ENCODE measurements around the gene PLA2G4D.

PLA2G4D gene

DNA sequence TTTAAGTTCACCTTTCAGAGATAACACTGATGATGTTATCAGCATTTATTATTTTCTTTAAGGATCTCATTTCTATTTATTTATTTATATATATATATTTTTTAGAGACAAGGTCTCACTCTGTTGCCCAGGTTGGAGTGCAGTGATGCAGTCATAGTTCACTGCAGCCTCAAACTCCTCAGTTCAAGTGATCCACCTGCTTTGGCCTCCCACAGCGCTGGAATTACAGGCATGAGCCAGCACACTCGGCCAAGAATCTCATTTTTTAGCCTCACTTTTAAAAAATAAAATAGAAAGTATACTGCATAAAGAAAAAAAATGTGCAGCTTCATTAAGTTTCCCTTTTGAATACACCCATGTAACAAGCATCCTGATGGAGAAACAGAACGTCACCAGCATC lies 35.6 kb downstream of the PLA2G4D start:
- no peak for DNase-seq (ENCODE audit: extremely low read depth in 1 of 2, low read depth in 1 of 2)

DNA sequence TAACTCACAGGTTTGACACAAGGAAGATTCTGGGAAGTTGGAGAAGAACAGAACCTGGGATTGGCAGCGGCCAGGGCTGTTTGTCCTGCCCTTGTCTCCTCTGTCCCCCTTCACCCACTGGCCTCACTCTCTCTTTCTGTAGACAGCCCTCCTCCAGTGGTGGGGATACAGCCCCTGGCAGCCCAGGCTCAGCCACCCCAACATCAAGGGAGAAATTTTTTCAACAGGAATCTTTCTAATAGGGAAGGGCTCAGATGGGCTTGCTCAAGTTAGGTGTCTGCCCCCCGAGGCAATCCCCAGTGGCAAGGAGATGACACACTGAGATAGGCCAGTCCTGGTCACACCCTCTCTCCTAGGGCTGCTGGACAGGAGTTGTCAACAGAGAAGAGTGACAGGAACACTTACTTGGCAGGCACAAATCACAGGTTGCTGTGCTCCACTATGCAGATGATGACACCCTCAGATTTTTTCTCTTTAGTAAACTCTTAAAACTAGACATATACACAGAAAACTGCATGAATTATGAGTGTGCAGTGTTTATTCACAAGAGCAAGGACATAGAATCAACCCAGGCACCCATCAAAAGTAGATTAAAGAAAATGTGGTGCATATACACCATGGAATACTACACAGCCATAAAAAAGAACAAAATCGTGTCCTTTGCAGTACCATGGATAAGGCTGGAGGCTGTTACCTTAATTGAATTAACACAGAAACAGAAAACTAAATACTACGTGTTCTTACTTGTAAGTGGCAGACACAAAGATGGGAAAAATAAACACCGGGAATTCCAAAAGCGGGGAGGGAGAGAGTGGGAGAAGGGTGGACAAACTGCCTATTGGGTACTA lies 36.3 kb downstream of the PLA2G4D start:
- DNase-seq (ENCODE audit: extremely low read depth in 1 of 2, low read depth in 1 of 2), result no peak

GRCh38 chr15:42056934-42057798 lies 37.2 kb downstream of the PLA2G4D start:
- DNase-seq (ENCODE audit: extremely low read depth in 1 of 2, low read depth in 1 of 2), result peak in 1 of 2 donors; percentile 9

DNA sequence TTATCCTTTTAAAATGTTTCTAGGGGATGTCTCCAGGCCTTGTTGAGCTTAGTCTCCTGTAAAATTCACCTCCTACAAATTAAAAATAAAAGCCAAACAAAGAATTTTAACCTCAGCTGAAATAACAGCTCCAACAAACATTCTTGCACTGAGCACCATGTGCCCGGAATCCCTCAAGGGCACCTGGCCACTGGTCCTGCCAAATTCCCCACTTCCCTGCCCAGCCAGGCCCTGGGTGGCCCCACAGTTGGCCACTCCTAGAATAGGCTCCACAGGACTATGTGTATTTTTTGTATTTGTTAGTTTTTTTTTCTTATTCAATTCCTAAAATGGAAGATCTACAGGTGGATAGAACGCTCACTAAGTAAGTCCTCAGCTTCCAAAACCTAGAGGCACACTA lies 40.4 kb downstream of the PLA2G4D start:
- DNase-seq (ENCODE audit: extremely low read depth in 1 of 2, low read depth in 1 of 2), result no peak

GRCh38 chr15:42053010-42053409 lies 41.4 kb downstream of the PLA2G4D start:
- DNase-seq (ENCODE audit: extremely low read depth in 1 of 2, low read depth in 1 of 2), result no peak

- DNase-seq (ENCODE audit: extremely low read depth in 1 of 2, low read depth in 1 of 2), result no peak
Observed at GRCh38 chr15:42050484-42051255, 43.7 kb downstream of the PLA2G4D start.

DNA sequence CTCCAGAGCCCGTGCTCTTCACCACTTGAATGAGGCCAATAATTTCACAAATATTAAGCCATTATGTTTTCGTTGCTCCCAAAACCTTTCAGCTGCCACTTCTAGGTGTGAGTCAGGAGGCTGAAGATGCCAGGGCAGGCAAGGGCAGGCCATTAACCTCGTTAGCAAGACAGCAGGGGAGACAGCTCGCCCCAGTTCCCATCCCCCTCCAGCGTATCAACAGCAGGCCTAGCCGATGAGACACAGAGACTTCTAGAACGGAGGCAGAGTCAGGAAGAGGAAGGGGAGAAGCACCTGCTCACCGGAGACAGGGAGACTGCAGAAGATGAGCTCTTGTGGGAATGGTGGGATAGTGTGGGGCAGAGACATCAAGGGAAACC lies 45.6 kb downstream of the PLA2G4D start:
- no peak for DNase-seq (ENCODE audit: extremely low read depth in 1 of 2, low read depth in 1 of 2)

DNA sequence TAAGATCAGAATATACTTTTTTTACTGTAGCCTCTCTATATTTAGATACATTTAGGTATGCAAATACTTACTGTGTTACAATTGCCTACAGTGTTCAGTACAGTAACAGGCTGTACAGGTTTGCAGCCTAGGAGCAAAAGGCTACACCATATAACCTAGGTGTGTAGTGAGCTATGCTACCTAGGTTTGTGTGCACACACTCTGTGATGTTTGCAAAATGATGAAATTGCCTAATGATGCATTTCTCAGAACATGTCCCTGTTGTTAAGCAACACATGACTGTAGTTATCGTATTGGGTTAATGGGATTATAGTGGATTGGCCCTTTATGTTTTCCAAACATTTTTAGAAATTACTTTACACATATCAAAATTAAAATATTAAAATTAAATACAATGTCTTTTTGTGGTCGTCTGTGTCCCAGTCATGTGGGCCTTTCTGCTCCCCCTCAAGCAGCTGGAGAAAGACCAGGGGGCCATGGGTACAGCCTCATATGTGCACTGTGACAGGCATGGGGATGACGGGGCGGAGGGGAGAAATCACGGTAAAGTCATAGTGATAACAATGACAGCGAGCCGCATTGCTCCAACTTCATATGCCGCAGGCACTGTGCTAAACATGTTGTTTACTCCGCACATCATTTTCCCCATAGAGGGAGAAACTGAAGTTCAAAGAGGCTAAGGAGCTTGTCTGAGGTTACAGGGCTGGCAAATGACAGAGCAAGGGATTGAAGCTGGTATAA lies 46.1 kb downstream of the PLA2G4D start:
- no peak for DNase-seq (ENCODE audit: extremely low read depth in 1 of 2, low read depth in 1 of 2)

GRCh38 chr15:42046597-42046996 lies 47.8 kb downstream of the PLA2G4D start:
- DNase-seq (ENCODE audit: extremely low read depth in 1 of 2, low read depth in 1 of 2), result no peak

DNA sequence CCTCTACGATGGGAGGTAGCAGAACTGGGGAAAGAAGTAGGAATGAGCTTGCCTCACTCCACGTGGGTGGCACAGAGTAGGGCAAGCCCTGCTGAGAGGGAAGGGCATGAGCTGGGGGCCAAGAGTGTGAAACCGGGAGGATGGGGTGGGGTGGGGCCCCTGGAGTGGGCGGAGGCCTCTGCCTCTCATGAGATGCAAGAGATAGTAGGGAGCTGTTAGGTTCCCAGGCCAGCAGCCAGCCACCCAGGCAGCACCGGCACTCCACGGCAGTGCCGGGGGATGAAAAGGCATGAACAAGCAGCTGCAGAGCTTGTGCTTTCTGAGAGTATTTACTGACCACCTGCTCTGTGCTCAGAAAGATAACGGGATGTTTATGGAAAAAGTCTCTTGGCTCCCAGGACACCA lies 49.1 kb downstream of the PLA2G4D start:
- no peak for DNase-seq (ENCODE audit: extremely low read depth in 1 of 2, low read depth in 1 of 2)

DNA sequence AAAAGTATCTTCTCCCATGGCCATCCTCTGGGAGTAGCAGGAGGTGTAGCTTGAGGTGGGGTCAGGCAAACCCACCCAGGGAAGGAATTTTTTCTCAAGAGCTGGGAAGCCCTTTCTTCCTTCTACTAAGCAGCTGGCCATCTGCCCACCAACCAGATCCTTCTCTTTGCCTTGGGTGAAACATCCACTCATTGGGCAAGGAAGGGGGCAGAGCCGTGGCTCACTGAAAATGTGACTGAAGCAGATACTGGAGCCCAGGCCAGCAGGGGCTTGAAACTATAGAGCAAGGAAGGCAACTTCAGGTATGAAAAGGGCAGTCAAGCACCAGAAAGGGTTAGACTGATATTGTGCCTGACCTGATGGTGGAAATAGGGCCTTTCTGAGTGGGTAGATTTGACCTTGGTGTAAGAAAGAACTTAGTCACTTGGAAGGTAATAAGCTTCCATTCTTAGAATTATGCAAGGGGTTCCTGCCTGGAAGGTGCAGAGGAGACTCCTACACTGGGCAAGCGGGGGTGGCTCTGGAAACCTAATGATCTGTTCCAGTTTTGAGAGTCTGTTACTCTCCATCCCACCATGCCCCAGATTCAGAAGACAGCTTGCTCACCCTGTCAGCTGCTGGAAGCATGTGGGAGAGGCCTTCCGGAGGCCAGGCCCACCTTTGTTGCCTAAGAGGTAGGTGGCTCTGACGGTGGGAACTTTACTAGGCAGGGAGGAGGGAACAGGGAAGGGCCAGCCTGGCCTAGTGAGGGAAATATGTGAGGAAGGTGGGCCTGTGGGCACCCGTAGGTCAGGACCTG lies 51.6 kb downstream of the PLA2G4D start:
- DNase-seq (ENCODE audit: extremely low read depth in 1 of 2, low read depth in 1 of 2), result no peak

DNA sequence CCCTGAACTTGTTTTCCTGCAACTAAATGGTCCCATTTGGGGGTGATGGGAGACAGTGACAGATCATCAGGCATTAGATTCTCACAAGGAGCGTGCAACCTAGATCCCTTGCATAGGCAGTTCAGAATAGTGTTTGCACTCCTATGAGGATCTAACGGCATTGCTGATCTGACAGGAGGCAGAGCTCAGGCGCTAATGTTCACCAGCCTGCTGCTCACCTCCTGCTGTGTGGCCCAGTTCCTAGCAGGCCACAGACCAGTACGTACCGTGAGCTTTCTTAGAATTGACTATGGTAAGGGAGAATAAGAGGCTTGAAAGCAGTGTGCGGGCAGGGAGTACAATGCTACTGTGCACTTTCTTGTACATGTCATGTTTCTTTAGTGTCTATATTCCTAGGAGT lies 56.0 kb downstream of the PLA2G4D start:
- DNase-seq (ENCODE audit: extremely low read depth in 1 of 2, low read depth in 1 of 2), result no peak

DNA sequence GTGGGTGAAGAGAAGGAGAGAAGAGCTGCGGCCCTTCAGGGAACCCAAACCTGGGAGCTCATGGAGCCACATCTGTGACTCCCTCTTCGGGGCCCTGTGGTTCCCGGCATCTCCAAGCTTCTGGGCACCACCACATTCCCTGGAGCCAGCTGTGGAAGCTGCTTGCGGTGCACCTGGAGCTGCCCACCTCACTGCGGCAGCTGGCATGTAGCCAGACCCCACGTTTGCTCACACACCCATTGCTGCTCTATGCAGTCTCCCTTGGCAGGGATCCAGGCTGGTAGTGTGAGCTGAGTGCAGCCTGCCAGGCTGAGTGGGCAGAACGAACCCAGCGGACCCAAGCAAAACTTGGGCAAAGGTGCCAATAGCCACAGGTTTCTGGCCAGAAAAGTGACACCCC lies 56.7 kb downstream of the PLA2G4D start:
- no peak for DNase-seq (ENCODE audit: extremely low read depth in 1 of 2, low read depth in 1 of 2)

DNA sequence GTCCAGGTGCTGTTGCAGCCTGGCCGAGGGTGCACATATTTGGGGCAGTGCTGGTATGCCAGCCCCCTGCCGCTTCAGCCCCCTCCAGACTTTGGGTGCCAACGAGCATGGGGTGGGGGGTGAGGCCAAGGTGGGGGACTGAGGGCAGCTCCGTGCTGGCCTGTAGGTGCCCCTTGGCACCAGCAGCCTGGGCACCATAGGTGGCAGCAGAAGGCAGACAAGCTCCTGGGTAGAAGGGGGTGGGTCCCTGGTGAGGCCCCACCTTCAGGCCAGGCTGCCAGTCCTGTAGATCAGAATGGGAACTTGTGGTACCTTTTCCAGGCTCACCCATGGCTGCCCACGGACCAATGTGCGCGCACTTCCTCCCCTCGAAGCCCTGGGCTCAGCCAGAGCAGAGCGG lies 57.4 kb downstream of the PLA2G4D start:
- no peak for DNase-seq (ENCODE audit: extremely low read depth in 1 of 2, low read depth in 1 of 2)

DNA sequence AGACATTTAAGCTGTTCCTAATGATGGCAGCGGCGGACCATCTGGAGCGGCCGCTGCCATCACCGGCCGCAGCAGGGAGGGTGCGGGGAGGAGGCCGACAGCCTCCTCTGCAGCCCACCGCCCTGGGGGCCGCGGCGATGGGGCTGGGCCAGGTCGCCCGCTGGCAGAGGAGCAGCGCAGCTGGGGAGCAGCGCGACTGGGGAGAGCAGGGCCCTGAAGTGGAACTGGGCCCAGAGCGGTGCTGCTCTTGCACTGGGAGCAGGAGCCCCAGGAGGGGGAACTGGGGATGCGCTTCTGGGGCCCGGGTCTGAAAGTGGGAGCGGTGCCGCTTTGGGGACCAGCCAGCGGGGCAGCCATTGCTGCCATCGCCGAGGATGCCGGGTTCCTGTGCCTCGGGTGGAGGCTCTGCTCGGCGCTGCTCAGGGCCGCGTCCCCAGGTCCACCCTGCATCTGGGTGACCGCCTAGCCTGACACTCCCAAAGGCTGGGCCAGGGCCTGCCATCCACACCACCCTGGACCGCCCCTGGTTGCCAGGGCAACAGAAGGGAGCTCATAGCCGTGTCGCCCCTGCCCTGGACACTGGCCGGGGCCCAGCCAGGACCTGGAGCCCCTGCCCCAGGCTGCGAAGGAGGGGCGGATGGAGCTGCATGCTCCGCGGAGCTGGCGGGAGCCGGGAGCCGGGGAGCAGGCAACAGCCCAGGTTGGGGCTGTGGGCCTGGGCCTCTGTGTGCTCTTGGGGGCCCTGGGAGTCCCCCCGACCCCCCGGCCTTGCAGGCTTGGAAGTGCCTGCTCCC lies 58.1 kb downstream of the PLA2G4D start:
- DNase-seq (ENCODE audit: extremely low read depth in 1 of 2, low read depth in 1 of 2), result no peak

DNA sequence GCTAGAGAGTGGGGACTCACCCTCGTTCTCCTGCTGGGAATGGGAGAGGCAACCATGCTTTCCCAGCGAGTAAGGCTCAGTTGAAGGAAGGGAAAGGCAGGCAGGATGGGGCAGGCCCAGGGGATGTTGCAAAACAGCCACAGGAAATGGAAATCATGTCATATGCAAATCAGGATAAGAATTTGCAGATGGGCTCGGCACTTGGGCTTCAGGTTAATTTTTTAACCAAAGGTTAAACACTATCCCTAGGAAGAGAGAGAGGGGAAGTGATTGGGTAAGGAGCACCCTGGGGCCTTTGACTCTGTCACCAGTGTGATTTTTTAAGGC lies 59.0 kb downstream of the PLA2G4D start:
- no peak for DNase-seq (ENCODE audit: extremely low read depth in 1 of 2, low read depth in 1 of 2)

GRCh38 chr15:42034628-42035434 lies 59.5 kb downstream of the PLA2G4D start:
- DNase-seq (ENCODE audit: extremely low read depth in 1 of 2, low read depth in 1 of 2), result no peak

- no peak for DNase-seq (ENCODE audit: extremely low read depth in 1 of 2, low read depth in 1 of 2)
Observed at GRCh38 chr15:42033214-42033873, 61.0 kb downstream of the PLA2G4D start.

All from activated CD8-positive, alpha-beta memory T cell treated with anti-CD3 and anti-CD28 coated beads for 1 hour (primary cell).